HCT116 (cell line): ENCODE measurements around the gene MYL5.
"Not testable (repeated sequence)": the region's sequence is repeated elsewhere in the genome, so short reads cannot be mapped to it uniquely, and the experiment has no call there.

Experiments
- EZH2 ChIP-seq: fragments of 200-600 bp; sonication (generic); IDR thresholded peaks from 2 replicates; pipeline ENCODE4 v1.6.1; 2017; ENCODE audit warnings: antibody characterized with exemption, mixed run types
- TF ChIP-seq, protein P1 (sequence below), 3 experiments: fragments of 200-600 bp in 1 of 3; sonication (generic) in 1 of 3; IDR thresholded peaks in 2 of 3; conservative IDR thresholded peaks in 1 of 3; 2 replicates each; pipeline ENCODE4 v1.5.1; 2012 to 2017; ENCODE audit warnings: low read depth in 2 of 3, low read length in 2 of 3, antibody characterized with exemption in 1 of 3, borderline replicate concordance in 1 of 3, control low read depth in 1 of 3, mild to moderate bottlenecking in 1 of 3, mixed read lengths in 1 of 3, mixed run types in 1 of 3, moderate library complexity in 1 of 3; ENCODE audit not compliant: insufficient read depth in 1 of 3
- TF ChIP-seq, protein P2 (sequence below): IDR thresholded peaks from 2 replicates; pipeline ENCODE4 v1.6.1; 2012; ENCODE audit warnings: low read depth
- TF ChIP-seq, protein P3 (sequence below): IDR thresholded peaks from 2 replicates; pipeline ENCODE4 v1.6.1; 2012

DNA sequence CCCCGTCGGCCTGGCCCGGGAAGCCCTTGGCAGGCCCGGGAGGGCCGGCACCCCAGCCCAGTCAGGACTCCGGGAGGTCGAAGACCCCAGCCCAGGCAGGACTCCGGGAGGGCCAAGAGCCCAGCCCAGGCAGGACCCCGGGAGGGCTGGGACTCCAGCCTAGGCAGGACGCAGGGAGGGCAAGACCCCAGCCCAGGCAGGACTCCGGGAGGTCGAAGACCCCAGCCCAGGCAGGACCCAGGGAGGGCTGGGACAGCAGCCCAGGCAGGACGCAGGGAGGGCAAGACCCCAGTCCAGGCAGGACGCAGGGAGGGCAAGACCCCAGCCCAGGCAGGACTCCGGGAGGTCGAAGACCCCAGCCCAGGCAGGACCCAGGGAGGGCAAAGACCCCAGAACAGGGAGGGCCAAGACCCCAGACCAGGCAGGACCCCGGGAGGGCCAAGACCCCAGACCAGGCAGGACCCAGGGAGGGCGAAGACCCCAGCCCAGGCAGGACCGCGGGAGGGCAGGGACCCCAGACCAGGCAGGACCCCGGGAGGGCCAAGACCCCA, 31.8 kb downstream of the MYL5 start:
- TF ChIP-seq, protein P1, sequence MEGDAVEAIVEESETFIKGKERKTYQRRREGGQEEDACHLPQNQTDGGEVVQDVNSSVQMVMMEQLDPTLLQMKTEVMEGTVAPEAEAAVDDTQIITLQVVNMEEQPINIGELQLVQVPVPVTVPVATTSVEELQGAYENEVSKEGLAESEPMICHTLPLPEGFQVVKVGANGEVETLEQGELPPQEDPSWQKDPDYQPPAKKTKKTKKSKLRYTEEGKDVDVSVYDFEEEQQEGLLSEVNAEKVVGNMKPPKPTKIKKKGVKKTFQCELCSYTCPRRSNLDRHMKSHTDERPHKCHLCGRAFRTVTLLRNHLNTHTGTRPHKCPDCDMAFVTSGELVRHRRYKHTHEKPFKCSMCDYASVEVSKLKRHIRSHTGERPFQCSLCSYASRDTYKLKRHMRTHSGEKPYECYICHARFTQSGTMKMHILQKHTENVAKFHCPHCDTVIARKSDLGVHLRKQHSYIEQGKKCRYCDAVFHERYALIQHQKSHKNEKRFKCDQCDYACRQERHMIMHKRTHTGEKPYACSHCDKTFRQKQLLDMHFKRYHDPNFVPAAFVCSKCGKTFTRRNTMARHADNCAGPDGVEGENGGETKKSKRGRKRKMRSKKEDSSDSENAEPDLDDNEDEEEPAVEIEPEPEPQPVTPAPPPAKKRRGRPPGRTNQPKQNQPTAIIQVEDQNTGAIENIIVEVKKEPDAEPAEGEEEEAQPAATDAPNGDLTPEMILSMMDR (IDR thresholded peaks at IDR 0.05 in 2 of 3, conservative IDR thresholded peaks at IDR 0.05 in 1 of 3; ENCODE audit: borderline replicate concordance in 1 of 3, insufficient read depth in 1 of 3, low read depth in 2 of 3, low read length in 2 of 3), result not testable (repeated sequence)
- TF ChIP-seq, protein P2, sequence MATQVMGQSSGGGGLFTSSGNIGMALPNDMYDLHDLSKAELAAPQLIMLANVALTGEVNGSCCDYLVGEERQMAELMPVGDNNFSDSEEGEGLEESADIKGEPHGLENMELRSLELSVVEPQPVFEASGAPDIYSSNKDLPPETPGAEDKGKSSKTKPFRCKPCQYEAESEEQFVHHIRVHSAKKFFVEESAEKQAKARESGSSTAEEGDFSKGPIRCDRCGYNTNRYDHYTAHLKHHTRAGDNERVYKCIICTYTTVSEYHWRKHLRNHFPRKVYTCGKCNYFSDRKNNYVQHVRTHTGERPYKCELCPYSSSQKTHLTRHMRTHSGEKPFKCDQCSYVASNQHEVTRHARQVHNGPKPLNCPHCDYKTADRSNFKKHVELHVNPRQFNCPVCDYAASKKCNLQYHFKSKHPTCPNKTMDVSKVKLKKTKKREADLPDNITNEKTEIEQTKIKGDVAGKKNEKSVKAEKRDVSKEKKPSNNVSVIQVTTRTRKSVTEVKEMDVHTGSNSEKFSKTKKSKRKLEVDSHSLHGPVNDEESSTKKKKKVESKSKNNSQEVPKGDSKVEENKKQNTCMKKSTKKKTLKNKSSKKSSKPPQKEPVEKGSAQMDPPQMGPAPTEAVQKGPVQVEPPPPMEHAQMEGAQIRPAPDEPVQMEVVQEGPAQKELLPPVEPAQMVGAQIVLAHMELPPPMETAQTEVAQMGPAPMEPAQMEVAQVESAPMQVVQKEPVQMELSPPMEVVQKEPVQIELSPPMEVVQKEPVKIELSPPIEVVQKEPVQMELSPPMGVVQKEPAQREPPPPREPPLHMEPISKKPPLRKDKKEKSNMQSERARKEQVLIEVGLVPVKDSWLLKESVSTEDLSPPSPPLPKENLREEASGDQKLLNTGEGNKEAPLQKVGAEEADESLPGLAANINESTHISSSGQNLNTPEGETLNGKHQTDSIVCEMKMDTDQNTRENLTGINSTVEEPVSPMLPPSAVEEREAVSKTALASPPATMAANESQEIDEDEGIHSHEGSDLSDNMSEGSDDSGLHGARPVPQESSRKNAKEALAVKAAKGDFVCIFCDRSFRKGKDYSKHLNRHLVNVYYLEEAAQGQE, result not testable (repeated sequence)
- TF ChIP-seq EZH2, result not testable (repeated sequence)
- TF ChIP-seq, protein P3, sequence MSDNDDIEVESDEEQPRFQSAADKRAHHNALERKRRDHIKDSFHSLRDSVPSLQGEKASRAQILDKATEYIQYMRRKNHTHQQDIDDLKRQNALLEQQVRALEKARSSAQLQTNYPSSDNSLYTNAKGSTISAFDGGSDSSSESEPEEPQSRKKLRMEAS, result not testable (repeated sequence)
